GM23248 (cell line): ENCODE measurements around the gene CARD10.

Source experiments
- EZH2 ChIP-seq: fragments of 200-600 bp; sonication (generic); IDR thresholded peaks from 2 replicates; pipeline ENCODE4 v1.6.1; 2018; ENCODE audit warnings: antibody characterized with exemption, mild to moderate bottlenecking; ENCODE audit not compliant: insufficient read depth, poor library complexity, severe bottlenecking
- EZH2phosphoT487 ChIP-seq: fragments of 200-600 bp; sonication (generic); IDR thresholded peaks from 2 replicates; pipeline ENCODE4 v1.6.1; 2018; ENCODE audit warnings: antibody characterized with exemption, moderate library complexity, mild to moderate bottlenecking, low read depth; ENCODE audit not compliant: insufficient read depth

GRCh38 chr22:37553725-37554124, 34.5 kb upstream of the CARD10 start:
- TF ChIP-seq EZH2phosphoT487, result no peak
- TF ChIP-seq EZH2, result no peak
